ENCODE results near the gene MTNR1B.

Gene MTNR1B

GRCh38 chr11:93016595-93016994, 47.1 kb downstream of the MTNR1B start:
- H3K4me2 ChIP-seq (ENCODE audit: low read length) = no peak overlapping the region
- H2BK15ac ChIP-seq (replicated peaks; ENCODE audit: low read depth) = no peak overlapping the region
- no peak overlapping the region for H3K4me3 ChIP-seq (ENCODE audit: low read length)
- no peak overlapping the region for H3K27ac ChIP-seq (ENCODE audit: low read depth, low read length)
- no peak overlapping the region for H2BK5ac ChIP-seq (ENCODE audit: low read length)
- H2AK5ac ChIP-seq (ENCODE audit: low read length) = no peak overlapping the region
- no peak overlapping the region for H4K5ac ChIP-seq (ENCODE audit: low read length)
- no peaks in the 10 kb centered on the region for H3K79me2 ChIP-seq (ENCODE audit: control insufficient read depth, insufficient read depth, low read length)
- H3K23ac ChIP-seq (ENCODE audit: low read length) = no peak overlapping the region
- H3K4ac ChIP-seq (ENCODE audit: low read depth, low read length) = no peak overlapping the region
- H3K79me1 ChIP-seq (ENCODE audit: low read length) = no peaks in the 10 kb centered on the region
- H4K8ac ChIP-seq (ENCODE audit: low read depth, low read length) = no peak overlapping the region
- no peaks in the 10 kb centered on the region for H3K36me3 ChIP-seq (ENCODE audit: control insufficient read depth, insufficient read depth, low read length)
- no peak overlapping the region for H3K18ac ChIP-seq (ENCODE audit: low read length)
- no peak for DNase-seq
- H3K9ac ChIP-seq (ENCODE audit: low read length) = no peak overlapping the region
- WGBS (ENCODE audit: extremely low coverage, insufficient coverage, low lambda C conversion rate) = no CpG with 5 or more reads among the region's 1 CpG
- no peaks in the 10 kb centered on the region for H3K27me3 ChIP-seq (ENCODE audit: insufficient read depth, low read length, poor library complexity)
- H3K56ac ChIP-seq (ENCODE audit: low read length) = no peak overlapping the region
- no peak overlapping the region for H2BK120ac ChIP-seq (ENCODE audit: low read depth, low read length)
- no peaks in the 10 kb centered on the region for H3K4me1 ChIP-seq (ENCODE audit: control insufficient read depth, low read depth, low read length)

DNA sequence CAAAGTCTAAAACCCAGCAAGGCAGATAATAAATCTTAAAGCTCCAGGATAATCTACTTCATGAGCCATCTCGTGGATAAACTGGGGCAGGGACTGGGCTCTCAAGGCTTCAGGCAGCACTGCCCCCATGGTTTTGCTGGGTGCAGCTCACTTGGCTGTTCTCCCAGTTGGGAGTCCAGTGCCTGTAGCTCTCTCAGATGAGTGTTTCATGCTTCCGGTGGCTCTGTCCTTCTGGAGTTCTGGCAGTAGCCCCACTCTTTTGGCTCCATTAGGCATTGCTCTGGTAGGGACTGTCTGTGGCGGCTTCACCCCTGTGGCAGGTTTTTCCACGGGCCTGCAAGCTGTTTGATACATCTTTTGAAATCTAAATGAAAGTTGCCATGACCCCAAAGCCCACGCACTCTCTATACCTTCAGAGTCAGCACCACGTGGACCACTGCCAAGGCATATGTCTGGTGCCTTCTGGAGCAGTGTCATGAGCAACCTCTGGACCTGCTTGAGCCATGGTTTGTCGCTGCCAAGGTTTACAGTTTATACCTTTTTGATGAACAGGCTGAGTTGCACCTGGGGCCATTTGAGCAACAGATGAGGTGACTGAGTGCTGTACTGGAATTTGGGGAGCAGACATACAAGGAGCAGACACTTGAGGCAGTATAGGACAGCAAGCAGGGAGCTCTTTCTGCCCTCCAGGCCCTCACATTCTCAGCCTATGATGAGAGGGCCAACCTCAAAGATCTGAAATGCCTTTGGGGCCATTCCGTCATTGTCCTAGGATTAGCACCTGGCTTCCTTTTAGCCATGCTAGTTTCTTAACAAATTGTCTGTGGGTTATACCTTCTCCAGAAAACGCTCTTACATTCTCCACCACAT, 48.6 kb downstream of the MTNR1B start:
- Histone ChIP-seq H3K4ac (ENCODE audit: low read depth, low read length) (peak overlapping the region; percentile 18), H3K23ac (ENCODE audit: low read length) (no peak overlapping the region)
- no CpG with 5 or more reads among the region's 9 CpGs for WGBS (ENCODE audit: extremely low coverage, insufficient coverage, low lambda C conversion rate)

GRCh38 chr11:93020248-93021046, 51.0 kb downstream of the MTNR1B start:
- Histone ChIP-seq H3K4me1 (ENCODE audit: control insufficient read depth, low read depth, low read length) (no peaks in the 10 kb centered on the region), H3K36me3 (ENCODE audit: control insufficient read depth, insufficient read depth, low read length) (no peaks in the 10 kb centered on the region), H3K4me3 (ENCODE audit: low read length) (no peak overlapping the region), H2AK5ac (ENCODE audit: low read length) (no peak overlapping the region), H2BK120ac (ENCODE audit: low read depth, low read length) (no peak overlapping the region), H3K79me2 (ENCODE audit: control insufficient read depth, insufficient read depth, low read length) (no peaks in the 10 kb centered on the region), H3K18ac (ENCODE audit: low read length) (peak overlapping the region; percentile 52), H3K23ac (ENCODE audit: low read length) (no peak overlapping the region), H4K5ac (ENCODE audit: low read length) (no peak overlapping the region), H3K27me3 (ENCODE audit: insufficient read depth, low read length, poor library complexity) (no peaks in the 10 kb centered on the region), H2BK5ac (ENCODE audit: low read length) (no peak overlapping the region), H3K4ac (ENCODE audit: low read depth, low read length) (no peak overlapping the region), H3K56ac (ENCODE audit: low read length) (peak overlapping the region; percentile 27), H3K79me1 (ENCODE audit: low read length) (no peaks in the 10 kb centered on the region), H3K27ac (ENCODE audit: low read depth, low read length) (no peak overlapping the region), H3K4me2 (ENCODE audit: low read length) (no peak overlapping the region), H3K9ac (ENCODE audit: low read length) (no peak overlapping the region), H2BK15ac (replicated peaks; ENCODE audit: low read depth) (no peak overlapping the region), H4K8ac (ENCODE audit: low read depth, low read length) (no peak overlapping the region)
- DNase-seq = peak; percentile 33
- WGBS (ENCODE audit: extremely low coverage, insufficient coverage, low lambda C conversion rate) = no CpG with 5 or more reads among the region's 5 CpGs

More for the DNA sequence above, 48.6 kb downstream of the MTNR1B start:
- H3K9ac ChIP-seq (ENCODE audit: low read length) = no peak overlapping the region
- no peak overlapping the region for H4K8ac ChIP-seq (ENCODE audit: low read depth, low read length)
- H3K36me3 ChIP-seq (ENCODE audit: control insufficient read depth, insufficient read depth, low read length) = no peaks in the 10 kb centered on the region
- H2BK5ac ChIP-seq (ENCODE audit: low read length) = no peak overlapping the region
- no peak overlapping the region for H3K18ac ChIP-seq (ENCODE audit: low read length)
- H2BK120ac ChIP-seq (ENCODE audit: low read depth, low read length) = no peak overlapping the region
- peak; percentile 93 for DNase-seq
- H3K4me2 ChIP-seq (ENCODE audit: low read length) = no peak overlapping the region
- no peaks in the 10 kb centered on the region for H3K4me1 ChIP-seq (ENCODE audit: control insufficient read depth, low read depth, low read length)
- H2AK5ac ChIP-seq (ENCODE audit: low read length) = no peak overlapping the region
- no peaks in the 10 kb centered on the region for H3K79me1 ChIP-seq (ENCODE audit: low read length)
- H3K56ac ChIP-seq (ENCODE audit: low read length) = no peak overlapping the region
- no peak overlapping the region for H3K27ac ChIP-seq (ENCODE audit: low read depth, low read length)
- no peak overlapping the region for H4K5ac ChIP-seq (ENCODE audit: low read length)
- no peaks in the 10 kb centered on the region for H3K79me2 ChIP-seq (ENCODE audit: control insufficient read depth, insufficient read depth, low read length)
- no peaks in the 10 kb centered on the region for H3K27me3 ChIP-seq (ENCODE audit: insufficient read depth, low read length, poor library complexity)
- H2BK15ac ChIP-seq (replicated peaks; ENCODE audit: low read depth) = no peak overlapping the region
- no peak overlapping the region for H3K4me3 ChIP-seq (ENCODE audit: low read length)

DNA sequence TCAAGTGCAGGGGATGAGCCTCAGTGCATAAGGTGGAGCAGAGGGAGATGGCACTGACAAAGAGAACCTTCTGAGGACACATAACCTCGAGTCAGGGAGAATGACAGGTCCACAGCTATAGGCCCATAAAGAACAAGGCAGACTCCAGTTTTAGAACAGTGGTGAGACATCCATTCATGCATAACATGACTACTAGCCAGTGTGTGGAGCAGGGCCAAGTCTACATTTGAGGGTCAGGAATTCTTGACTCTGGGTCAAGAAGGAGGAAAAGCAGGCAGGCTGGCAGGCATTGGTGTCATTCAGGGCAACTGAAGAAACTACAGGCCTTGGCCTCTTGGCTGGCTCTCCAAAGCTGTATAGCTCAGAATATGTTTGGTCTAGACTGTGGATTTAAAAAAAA, 54.9 kb downstream of the MTNR1B start:
- no peaks in the 10 kb centered on the region for H3K79me2 ChIP-seq (ENCODE audit: control insufficient read depth, insufficient read depth, low read length)
- no peak overlapping the region for H3K4ac ChIP-seq (ENCODE audit: low read depth, low read length)

DNA sequence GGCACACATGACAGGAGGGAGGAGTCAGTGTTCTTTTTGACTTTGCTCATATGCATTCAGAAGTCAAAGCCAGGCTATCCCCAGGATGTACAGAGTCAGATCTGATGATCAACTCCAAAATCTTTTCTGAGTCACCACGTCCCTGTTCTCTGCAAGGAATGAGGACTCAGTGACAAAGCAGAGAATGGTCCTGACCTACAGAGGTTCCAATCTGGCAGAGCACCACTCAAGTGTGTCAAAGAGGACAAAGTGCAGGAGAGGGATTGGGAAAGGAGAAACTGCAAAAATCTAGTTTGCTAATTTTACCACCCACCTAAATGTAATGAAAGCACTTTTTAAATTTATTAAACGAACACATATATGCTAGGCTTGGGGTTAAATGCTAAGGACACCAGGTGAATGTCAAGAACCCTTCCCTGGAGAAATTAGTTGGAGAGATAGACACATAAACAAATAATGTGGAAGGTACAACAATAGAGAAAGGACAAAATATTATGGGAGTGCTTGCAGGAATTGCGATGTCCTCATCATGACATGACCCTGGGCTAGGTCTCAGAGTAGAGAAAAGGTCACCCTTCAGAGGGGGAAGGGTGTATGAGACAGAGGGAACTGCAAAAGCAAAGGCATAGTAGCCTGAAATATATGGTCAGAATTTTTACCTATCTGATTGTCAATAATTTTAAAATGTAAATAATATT, 56.3 kb downstream of the MTNR1B start:
- no peak overlapping the region for H3K27ac ChIP-seq (ENCODE audit: low read depth, low read length)
- H3K4me1 ChIP-seq (ENCODE audit: control insufficient read depth, low read depth, low read length) = no peaks in the 10 kb centered on the region
- no peak for DNase-seq
- no peak overlapping the region for H2BK5ac ChIP-seq (ENCODE audit: low read length)
- no CpG with 5 or more reads among the region's 3 CpGs for WGBS (ENCODE audit: extremely low coverage, insufficient coverage, low lambda C conversion rate)
- H4K8ac ChIP-seq (ENCODE audit: low read depth, low read length) = no peak overlapping the region
- H3K56ac ChIP-seq (ENCODE audit: low read length) = no peak overlapping the region
- no peak overlapping the region for H2BK120ac ChIP-seq (ENCODE audit: low read depth, low read length)
- no peaks in the 10 kb centered on the region for H3K79me2 ChIP-seq (ENCODE audit: control insufficient read depth, insufficient read depth, low read length)
- H3K4me3 ChIP-seq (ENCODE audit: low read length) = no peak overlapping the region
- no peaks in the 10 kb centered on the region for H3K79me1 ChIP-seq (ENCODE audit: low read length)
- no peak overlapping the region for H2BK15ac ChIP-seq (replicated peaks; ENCODE audit: low read depth)
- no peak overlapping the region for H3K4ac ChIP-seq (ENCODE audit: low read depth, low read length)
- no peak overlapping the region for H3K18ac ChIP-seq (ENCODE audit: low read length)
- H3K36me3 ChIP-seq (ENCODE audit: control insufficient read depth, insufficient read depth, low read length) = no peaks in the 10 kb centered on the region
- no peak overlapping the region for H4K5ac ChIP-seq (ENCODE audit: low read length)
- H3K27me3 ChIP-seq (ENCODE audit: insufficient read depth, low read length, poor library complexity) = no peaks in the 10 kb centered on the region
- H3K23ac ChIP-seq (ENCODE audit: low read length) = no peak overlapping the region
- H3K4me2 ChIP-seq (ENCODE audit: low read length) = no peak overlapping the region
- no peak overlapping the region for H2AK5ac ChIP-seq (ENCODE audit: low read length)
- H3K9ac ChIP-seq (ENCODE audit: low read length) = no peak overlapping the region

More for the DNA sequence above, 54.9 kb downstream of the MTNR1B start:
- Histone ChIP-seq H2BK5ac (ENCODE audit: low read length) (no peak overlapping the region), H3K56ac (ENCODE audit: low read length) (no peak overlapping the region), H2AK5ac (ENCODE audit: low read length) (no peak overlapping the region), H3K36me3 (ENCODE audit: control insufficient read depth, insufficient read depth, low read length) (no peaks in the 10 kb centered on the region), H3K4me2 (ENCODE audit: low read length) (no peak overlapping the region), H3K27me3 (ENCODE audit: insufficient read depth, low read length, poor library complexity) (no peaks in the 10 kb centered on the region), H3K79me1 (ENCODE audit: low read length) (no peaks in the 10 kb centered on the region), H3K27ac (ENCODE audit: low read depth, low read length) (no peak overlapping the region), H3K18ac (ENCODE audit: low read length) (no peak overlapping the region), H2BK15ac (replicated peaks; ENCODE audit: low read depth) (no peak overlapping the region), H3K23ac (ENCODE audit: low read length) (no peak overlapping the region), H3K9ac (ENCODE audit: low read length) (no peak overlapping the region), H4K5ac (ENCODE audit: low read length) (no peak overlapping the region), H4K8ac (ENCODE audit: low read depth, low read length) (no peak overlapping the region), H3K4me3 (ENCODE audit: low read length) (no peak overlapping the region), H3K4me1 (ENCODE audit: control insufficient read depth, low read depth, low read length) (no peaks in the 10 kb centered on the region), H2BK120ac (ENCODE audit: low read depth, low read length) (no peak overlapping the region)
- no peak for DNase-seq
- whole genome bisulfite sequencing (ENCODE audit: extremely low coverage, insufficient coverage, low lambda C conversion rate) = no CpG with 5 or more reads among the region's 1 CpG
